Gastroesophageal sphincter (tissue), 3 donors: ENCODE results near the gene MTREX.

ENCODE experiments used
- CTCF ChIP-seq, 4 experiments: fragments of 200-600 bp in 2 of 4; fragments of 450-650 bp in 2 of 4; sonication (generic) in 1 of 4; IDR thresholded peaks; one replicate each; pipeline ENCODE4 v1.5.1; 2017 to 2019; ENCODE audit warnings: antibody characterized with exemption in 4 of 4, mild to moderate bottlenecking in 2 of 4, moderate library complexity in 2 of 4
- POLR2A ChIP-seq, 2 donors: fragments of 450-650 bp; IDR thresholded peaks; one replicate each; pipeline ENCODE4 v1.6.1; 2017; ENCODE audit warnings: antibody characterized with exemption in 2 of 2, mild to moderate bottlenecking in 2 of 2, moderate library complexity in 1 of 2
- POLR2AphosphoS5 ChIP-seq: sonication (generic); formaldehyde crosslinking; IDR thresholded peaks from one replicate; pipeline ENCODE4 v1.6.1; 2017; ENCODE audit warnings: antibody characterized with exemption

GRCh38 chr5:55316837-55317236 is 9.0 kb downstream of the MTREX start:
- TF ChIP-seq POLR2A (IDR thresholded peaks at IDR 0.05) (no peak), CTCF (IDR thresholded peaks at IDR 0.05) (no peak), POLR2AphosphoS5 (no peak)
